Thoracic aorta (tissue), 2 donors: Measurements from ENCODE around the gene RAI1. TPM values are rescaled to one million over a fixed set of nuclear protein-coding genes. Genes with fewer than 3 reads are reported as not detected.
A peak's percentile ranks its signal among the peaks of the same experiment; 100 is the strongest.
"Not testable (repeated sequence)": the region's sequence is repeated elsewhere in the genome, so short reads cannot be mapped to it uniquely, and the experiment has no call there.

ENCODE experiments used
- ATAC-seq: fragments of 150-250 bp; one replicate; pipeline ENCODE4 v1.8.0; 2017; ENCODE audit warnings: low read depth; ENCODE audit not compliant: insufficient number of reproducible peaks, low FRiP score
- DNase-seq: peaks from one replicate; pipeline ENCODE4 v3.0.0-alpha.2; 2020; ENCODE audit warnings: low spot score
- H3K27ac ChIP-seq, 2 donors: fragments of 200-600 bp; sonication (generic); 1 replicate in 1 of 2; 2 replicates in 1 of 2; pipeline ENCODE4 v1.5.1; 2016; ENCODE audit warnings: mild to moderate bottlenecking in 2 of 2, moderate library complexity in 2 of 2
- H3K27me3 ChIP-seq: fragments of 200-600 bp; sonication (generic); replicated peaks from 2 replicates; pipeline ENCODE4 v1.6.0; 2016; ENCODE audit warnings: mild to moderate bottlenecking; ENCODE audit not compliant: insufficient read depth
- H3K36me3 ChIP-seq: fragments of 200-600 bp; sonication (generic); one replicate; pipeline ENCODE4 v1.5.1; 2016
- H3K4me1 ChIP-seq, 2 donors: fragments of 200-600 bp; sonication (generic); 1 replicate in 1 of 2; 2 replicates in 1 of 2; pipeline versions ENCODE4 v1.5.1 to v1.6.0; 2016; ENCODE audit warnings: low read depth in 2 of 2, mild to moderate bottlenecking in 1 of 2; ENCODE audit not compliant: control insufficient read depth in 1 of 2
- H3K4me3 ChIP-seq: fragments of 200-600 bp; sonication (generic); 2 replicates; pipeline ENCODE4 v1.5.1; 2016; ENCODE audit warnings: mild to moderate bottlenecking
- H3K9me3 ChIP-seq: fragments of 200-600 bp; sonication (generic); 2 replicates; pipeline ENCODE4 v1.5.1; 2016
- total RNA-seq, 2 donors: library from RNA; depleted of rRNA; stranded (reverse); fragments of >200 nt; gene quantifications; one replicate each; pipeline versions ENCODE4 v1.1.0 to v1.2.3, GENCODE V29; 2016
- TF ChIP-seq, protein P1 (sequence below): fragments of 200-600 bp; sonication (generic); IDR thresholded peaks from one replicate; pipeline ENCODE4 v1.5.1; 2019; ENCODE audit warnings: antibody characterized with exemption

Gene RAI1, protein sequence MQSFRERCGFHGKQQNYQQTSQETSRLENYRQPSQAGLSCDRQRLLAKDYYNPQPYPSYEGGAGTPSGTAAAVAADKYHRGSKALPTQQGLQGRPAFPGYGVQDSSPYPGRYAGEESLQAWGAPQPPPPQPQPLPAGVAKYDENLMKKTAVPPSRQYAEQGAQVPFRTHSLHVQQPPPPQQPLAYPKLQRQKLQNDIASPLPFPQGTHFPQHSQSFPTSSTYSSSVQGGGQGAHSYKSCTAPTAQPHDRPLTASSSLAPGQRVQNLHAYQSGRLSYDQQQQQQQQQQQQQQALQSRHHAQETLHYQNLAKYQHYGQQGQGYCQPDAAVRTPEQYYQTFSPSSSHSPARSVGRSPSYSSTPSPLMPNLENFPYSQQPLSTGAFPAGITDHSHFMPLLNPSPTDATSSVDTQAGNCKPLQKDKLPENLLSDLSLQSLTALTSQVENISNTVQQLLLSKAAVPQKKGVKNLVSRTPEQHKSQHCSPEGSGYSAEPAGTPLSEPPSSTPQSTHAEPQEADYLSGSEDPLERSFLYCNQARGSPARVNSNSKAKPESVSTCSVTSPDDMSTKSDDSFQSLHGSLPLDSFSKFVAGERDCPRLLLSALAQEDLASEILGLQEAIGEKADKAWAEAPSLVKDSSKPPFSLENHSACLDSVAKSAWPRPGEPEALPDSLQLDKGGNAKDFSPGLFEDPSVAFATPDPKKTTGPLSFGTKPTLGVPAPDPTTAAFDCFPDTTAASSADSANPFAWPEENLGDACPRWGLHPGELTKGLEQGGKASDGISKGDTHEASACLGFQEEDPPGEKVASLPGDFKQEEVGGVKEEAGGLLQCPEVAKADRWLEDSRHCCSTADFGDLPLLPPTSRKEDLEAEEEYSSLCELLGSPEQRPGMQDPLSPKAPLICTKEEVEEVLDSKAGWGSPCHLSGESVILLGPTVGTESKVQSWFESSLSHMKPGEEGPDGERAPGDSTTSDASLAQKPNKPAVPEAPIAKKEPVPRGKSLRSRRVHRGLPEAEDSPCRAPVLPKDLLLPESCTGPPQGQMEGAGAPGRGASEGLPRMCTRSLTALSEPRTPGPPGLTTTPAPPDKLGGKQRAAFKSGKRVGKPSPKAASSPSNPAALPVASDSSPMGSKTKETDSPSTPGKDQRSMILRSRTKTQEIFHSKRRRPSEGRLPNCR (N-terminal part only)
- 10 to 100 TPM; 21.0 to 31.5 TPM for total RNA-seq

DNA sequence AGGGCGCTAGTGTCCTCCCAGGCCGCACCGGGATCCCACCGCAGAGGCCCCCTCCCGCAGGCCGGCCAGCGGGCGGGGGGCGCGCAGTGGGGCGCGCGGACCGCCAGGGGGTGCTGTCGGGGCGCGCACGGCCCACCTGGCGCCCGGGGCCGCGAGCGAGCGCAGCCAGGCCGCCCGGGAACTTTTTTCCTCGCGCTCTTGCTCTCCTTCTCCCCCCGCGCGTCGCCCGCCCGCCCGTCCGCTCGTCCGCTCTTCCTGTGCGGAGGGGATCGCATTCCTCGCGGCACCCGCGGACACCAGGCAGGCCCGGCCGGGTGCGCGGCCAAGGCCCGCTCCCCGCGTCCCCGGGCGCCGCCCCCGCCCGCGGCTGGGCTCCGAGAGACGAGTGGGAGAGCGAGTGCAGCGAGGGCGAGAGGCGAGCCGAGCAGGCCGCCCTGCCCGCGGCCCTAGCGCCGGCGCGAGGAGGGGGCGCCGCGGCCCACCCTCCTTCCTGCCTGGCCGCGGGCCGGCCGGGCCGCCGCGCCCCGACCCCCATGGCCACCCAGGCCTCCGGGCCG lies at the start of gene RAI1:
Gene RAI1 (plus strand): TSS at position 272 of the 557 bp plus-strand sequence. CDS start 111,491 bp downstream, outside the sequence.
- no peaks in the 10 kb centered on the region for H3K9me3 ChIP-seq
- TF ChIP-seq, protein P1, sequence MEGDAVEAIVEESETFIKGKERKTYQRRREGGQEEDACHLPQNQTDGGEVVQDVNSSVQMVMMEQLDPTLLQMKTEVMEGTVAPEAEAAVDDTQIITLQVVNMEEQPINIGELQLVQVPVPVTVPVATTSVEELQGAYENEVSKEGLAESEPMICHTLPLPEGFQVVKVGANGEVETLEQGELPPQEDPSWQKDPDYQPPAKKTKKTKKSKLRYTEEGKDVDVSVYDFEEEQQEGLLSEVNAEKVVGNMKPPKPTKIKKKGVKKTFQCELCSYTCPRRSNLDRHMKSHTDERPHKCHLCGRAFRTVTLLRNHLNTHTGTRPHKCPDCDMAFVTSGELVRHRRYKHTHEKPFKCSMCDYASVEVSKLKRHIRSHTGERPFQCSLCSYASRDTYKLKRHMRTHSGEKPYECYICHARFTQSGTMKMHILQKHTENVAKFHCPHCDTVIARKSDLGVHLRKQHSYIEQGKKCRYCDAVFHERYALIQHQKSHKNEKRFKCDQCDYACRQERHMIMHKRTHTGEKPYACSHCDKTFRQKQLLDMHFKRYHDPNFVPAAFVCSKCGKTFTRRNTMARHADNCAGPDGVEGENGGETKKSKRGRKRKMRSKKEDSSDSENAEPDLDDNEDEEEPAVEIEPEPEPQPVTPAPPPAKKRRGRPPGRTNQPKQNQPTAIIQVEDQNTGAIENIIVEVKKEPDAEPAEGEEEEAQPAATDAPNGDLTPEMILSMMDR: peak; percentile 58
- H3K27ac ChIP-seq: peak within 1 kb of the TSS; percentile 87 to 89
- ATAC-seq: peak; percentile 42
- H3K27me3 ChIP-seq: no peaks in the 10 kb centered on the region
- no peak for DNase-seq
- no peaks in the 10 kb centered on the region for H3K36me3 ChIP-seq
- peaks cover 8 to 23% of the 10 kb centered on the region in 2 donors for H3K4me1 ChIP-seq
- peak within 1 kb of the TSS; percentile 91 for H3K4me3 ChIP-seq

- H3K27ac ChIP-seq, H3K36me3 ChIP-seq, ATAC-seq, H3K27me3 ChIP-seq, H3K9me3 ChIP-seq, H3K4me3 ChIP-seq, DNase-seq, H3K4me1 ChIP-seq: not testable (repeated sequence)
Measured at GRCh38 chr17:17632690-17633089, 48.6 kb upstream of the RAI1 start.

DNA sequence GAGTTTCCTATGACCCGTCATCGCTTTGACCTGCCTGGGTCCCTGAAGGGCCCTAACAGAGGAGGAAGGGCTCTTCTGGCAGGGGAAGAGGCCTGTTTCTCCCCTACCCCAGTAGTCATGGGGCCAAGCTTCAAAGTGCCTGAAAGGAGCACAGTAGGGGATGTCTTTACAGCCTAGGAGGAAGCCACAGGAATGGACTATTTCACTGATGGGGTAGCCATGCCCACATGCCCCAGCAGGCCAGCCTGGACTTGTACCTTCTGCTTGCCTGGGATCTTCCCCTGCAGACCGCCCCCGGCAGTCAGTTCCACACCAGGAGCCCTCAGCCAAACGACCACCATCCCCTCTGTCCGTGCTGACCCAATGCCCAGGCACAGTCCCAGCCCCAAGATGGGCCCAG lies 47.9 kb upstream of the RAI1 start:
- Histone ChIP-seq H3K27ac (no peak overlapping the region), H3K4me3 (no peak overlapping the region), H3K27me3 (no peaks in the 10 kb centered on the region), H3K36me3 (no peaks in the 10 kb centered on the region), H3K9me3 (no peaks in the 10 kb centered on the region), H3K4me1 (peaks cover 0 to 2% of the 10 kb centered on the region in 2 donors)
- DNase-seq (no peak), ATAC-seq (no peak)
- TF ChIP-seq, protein P1: no peak

DNA sequence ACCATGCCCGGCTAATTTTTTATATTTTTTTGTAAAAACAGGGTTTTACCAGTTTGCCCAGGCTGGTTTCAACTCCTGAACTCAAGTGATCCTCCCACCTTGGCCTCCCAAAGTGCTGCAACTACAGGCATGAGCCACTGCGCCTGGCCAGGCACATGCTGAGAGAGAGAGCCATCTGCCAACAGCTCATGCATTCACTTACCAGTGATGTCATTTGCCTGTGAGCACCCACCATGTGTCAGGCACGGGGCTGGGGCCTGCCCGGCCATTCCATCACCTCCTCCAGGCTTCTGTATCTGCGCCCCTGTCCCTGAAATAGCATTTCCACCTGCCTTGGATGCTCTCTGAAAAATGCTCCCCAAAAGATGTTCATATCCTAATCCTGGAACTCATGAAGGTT lies 46.1 kb upstream of the RAI1 start:
- Histone ChIP-seq H3K4me1 (no peaks in the 10 kb centered on the region), H3K4me3 (no peak overlapping the region), H3K9me3 (no peaks in the 10 kb centered on the region), H3K36me3 (no peaks in the 10 kb centered on the region), H3K27ac (no peak overlapping the region), H3K27me3 (no peaks in the 10 kb centered on the region)
- TF ChIP-seq, protein P1: no peak
- DNase-seq (no peak), ATAC-seq (no peak)

DNA sequence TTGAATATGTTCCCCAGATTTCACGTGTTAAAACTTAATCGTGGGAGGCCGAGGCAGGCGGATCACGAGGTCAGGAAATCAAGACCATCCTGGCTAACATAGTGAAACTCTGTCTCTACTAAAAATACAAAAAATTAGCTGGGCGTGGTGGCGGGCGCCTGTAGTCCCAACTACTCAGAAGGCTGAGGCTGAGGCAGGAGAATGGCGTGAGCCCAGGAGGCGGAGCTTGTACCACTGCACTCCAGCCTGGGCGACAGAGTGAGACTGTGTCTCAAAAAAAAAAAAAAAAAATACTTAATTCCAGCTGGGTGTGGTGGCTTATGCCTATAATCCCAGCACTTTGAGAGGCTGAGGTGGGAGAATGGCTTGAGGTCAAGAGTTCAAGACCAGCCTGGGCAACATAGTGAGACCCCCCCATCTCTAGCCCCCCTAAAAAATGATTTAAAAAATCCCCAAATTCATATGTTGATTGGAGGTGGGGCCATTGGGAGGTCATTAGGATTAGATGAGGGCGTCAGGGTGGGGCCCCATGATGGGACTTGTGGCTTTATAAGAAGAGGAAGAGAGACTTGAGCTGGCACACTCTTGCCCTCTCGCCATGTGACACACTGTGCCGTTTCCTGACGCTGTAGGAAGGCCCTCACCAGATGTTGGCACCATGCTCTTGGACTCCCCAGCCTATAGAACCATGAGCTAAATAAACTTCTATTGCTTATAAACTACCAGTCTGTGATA lies 45.6 kb upstream of the RAI1 start:
- not testable (repeated sequence) for ATAC-seq, H3K9me3 ChIP-seq, H3K4me1 ChIP-seq, H3K27ac ChIP-seq, H3K27me3 ChIP-seq, H3K4me3 ChIP-seq, H3K36me3 ChIP-seq, DNase-seq
